HFFc6 (cell line): ENCODE data around the gene IFT81. TPM values are rescaled to one million over a fixed set of nuclear protein-coding genes. Genes with fewer than 3 reads are reported as not detected.

Source experiments
- DNase-seq: peaks from one replicate; pipeline ENCODE4 v3.0.0-alpha.2; 2018
- H3K27ac Mint-ChIP-seq: 2 replicates; pipeline ENCODE4 v1.8.0; 2020; ENCODE audit warnings: mild to moderate bottlenecking, mixed read lengths
- H3K27me3 Mint-ChIP-seq: 2 replicates; pipeline ENCODE4 v1.8.0; 2021; ENCODE audit warnings: mild to moderate bottlenecking, moderate library complexity, mixed read lengths; ENCODE audit not compliant: insufficient read depth
- H3K36me3 Mint-ChIP-seq: 2 replicates; pipeline ENCODE4 v1.8.0; 2021; ENCODE audit warnings: low read depth, mixed read lengths
- H3K4me1 Mint-ChIP-seq: 2 replicates; pipeline ENCODE4 v1.8.0; 2020; ENCODE audit warnings: low read depth, mixed read lengths
- H3K4me3 Mint-ChIP-seq: 2 replicates; pipeline ENCODE4 v1.8.0; 2020; ENCODE audit warnings: mild to moderate bottlenecking, moderate library complexity, mixed read lengths
- H3K9me3 Mint-ChIP-seq: 2 replicates; pipeline ENCODE4 v1.8.0; 2020; ENCODE audit warnings: mild to moderate bottlenecking, mixed read lengths
- total RNA-seq, 6 experiments: library from RNA; stranded (reverse); fragmentation: NEBNext Ultra II Directional; extraction: Animal tissue kit (Norgen Biotek cat#: 25700); gene quantifications; 2 replicates in 1 of 6; 3 replicates in 5 of 6; pipeline ENCODE4 v1.2.3, GENCODE V29; 2021
- TF ChIP-seq, protein P1 (sequence below): fragments of 200-600 bp; sonication (generic); IDR thresholded peaks from 2 replicates; pipeline ENCODE4 v1.5.0; 2021; ENCODE audit warnings: antibody characterized with exemption, mild to moderate bottlenecking

IFT81 gene
- total RNA-seq, 6 experiments from 2014 or later, result 9.4 to 14.4 (median 12.8) TPM

- no peaks in the 10 kb centered on the region for H3K9me3 Mint-ChIP-seq
- no peak for DNase-seq
- H3K27ac Mint-ChIP-seq, result no peak overlapping the region
- H3K27me3 Mint-ChIP-seq, result peaks cover 2% of the 10 kb centered on the region; the same call in 1 of the 2 replicates
- no peak overlapping the region for H3K4me3 Mint-ChIP-seq
- no peaks in the 10 kb centered on the region for H3K4me1 Mint-ChIP-seq
- peaks cover 27% of the 10 kb centered on the region for H3K36me3 Mint-ChIP-seq
- TF ChIP-seq, protein P1, sequence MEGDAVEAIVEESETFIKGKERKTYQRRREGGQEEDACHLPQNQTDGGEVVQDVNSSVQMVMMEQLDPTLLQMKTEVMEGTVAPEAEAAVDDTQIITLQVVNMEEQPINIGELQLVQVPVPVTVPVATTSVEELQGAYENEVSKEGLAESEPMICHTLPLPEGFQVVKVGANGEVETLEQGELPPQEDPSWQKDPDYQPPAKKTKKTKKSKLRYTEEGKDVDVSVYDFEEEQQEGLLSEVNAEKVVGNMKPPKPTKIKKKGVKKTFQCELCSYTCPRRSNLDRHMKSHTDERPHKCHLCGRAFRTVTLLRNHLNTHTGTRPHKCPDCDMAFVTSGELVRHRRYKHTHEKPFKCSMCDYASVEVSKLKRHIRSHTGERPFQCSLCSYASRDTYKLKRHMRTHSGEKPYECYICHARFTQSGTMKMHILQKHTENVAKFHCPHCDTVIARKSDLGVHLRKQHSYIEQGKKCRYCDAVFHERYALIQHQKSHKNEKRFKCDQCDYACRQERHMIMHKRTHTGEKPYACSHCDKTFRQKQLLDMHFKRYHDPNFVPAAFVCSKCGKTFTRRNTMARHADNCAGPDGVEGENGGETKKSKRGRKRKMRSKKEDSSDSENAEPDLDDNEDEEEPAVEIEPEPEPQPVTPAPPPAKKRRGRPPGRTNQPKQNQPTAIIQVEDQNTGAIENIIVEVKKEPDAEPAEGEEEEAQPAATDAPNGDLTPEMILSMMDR, result no peak
Observed at GRCh38 chr12:110146986-110147385, 22.8 kb downstream of the IFT81 start.

DNA sequence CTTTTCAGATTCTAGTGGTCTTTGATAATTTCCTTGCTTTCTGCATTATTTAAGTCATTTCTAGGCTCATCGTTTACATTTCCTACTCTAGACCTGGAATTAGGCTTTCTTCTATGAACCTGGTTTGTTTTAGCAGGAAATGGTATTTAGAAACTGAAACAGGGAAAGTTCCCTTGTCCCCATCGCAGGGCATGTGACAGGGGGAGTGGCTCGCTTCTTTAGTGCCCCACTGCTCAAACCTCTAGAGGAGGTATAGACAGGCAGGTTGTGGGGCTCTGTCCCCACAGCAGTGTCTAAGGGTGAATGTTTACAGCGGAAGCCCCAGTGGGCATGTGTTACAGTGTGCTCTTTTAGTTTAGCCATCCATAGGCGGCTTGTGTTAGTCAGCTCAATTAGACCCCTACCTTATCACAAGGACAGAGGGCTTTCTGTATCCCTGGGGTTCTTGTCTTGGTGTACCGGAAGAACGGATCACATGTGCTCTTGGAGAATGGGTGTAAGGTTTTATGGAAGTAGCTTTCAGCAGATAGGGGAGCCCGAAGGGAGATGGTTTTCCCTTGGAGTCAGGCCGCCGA lies 25.0 kb downstream of the IFT81 start:
- no peak for DNase-seq
- H3K9me3 Mint-ChIP-seq, result no peaks in the 10 kb centered on the region
- peaks cover 38% of the 10 kb centered on the region for H3K36me3 Mint-ChIP-seq
- H3K4me3 Mint-ChIP-seq, result no peak overlapping the region
- TF ChIP-seq, protein P1, result no peak
- H3K27me3 Mint-ChIP-seq, result peaks cover 2% of the 10 kb centered on the region; the same call in 1 of the 2 replicates
- no peaks in the 10 kb centered on the region for H3K4me1 Mint-ChIP-seq
- no peak overlapping the region for H3K27ac Mint-ChIP-seq

DNA sequence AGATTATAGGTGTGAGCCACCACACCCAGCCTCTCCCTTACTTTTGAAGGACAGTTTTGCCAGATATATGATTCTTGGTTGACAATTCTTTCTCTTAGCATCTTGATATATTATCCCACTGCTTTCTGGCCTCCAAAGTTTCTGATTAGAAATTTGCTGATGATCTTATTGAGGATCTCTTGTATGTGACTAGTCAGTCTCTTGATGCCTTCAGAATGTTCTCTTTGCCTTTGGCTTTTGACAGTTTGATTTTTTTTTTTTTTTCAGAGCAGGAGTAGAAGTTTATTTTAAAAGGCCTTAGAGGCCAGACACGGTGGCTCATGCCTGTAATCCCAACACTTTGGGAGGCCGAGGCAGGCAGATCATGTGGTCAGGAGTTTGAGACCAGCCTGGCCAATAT lies 32.6 kb downstream of the IFT81 start:
- H3K36me3 Mint-ChIP-seq, result peaks cover 44% of the 10 kb centered on the region
- DNase-seq, result no peak
- no peaks in the 10 kb centered on the region for H3K27me3 Mint-ChIP-seq
- peaks cover 7% of the 10 kb centered on the region for H3K4me1 Mint-ChIP-seq
- peaks cover 20% of the 10 kb centered on the region for H3K9me3 Mint-ChIP-seq
- no peak overlapping the region for H3K27ac Mint-ChIP-seq
- no peak overlapping the region for H3K4me3 Mint-ChIP-seq
- TF ChIP-seq, protein P1, result no peak

GRCh38 chr12:110157539-110157938 lies 33.4 kb downstream of the IFT81 start:
- H3K36me3 Mint-ChIP-seq, result peaks cover 39% of the 10 kb centered on the region
- peaks cover 20% of the 10 kb centered on the region for H3K9me3 Mint-ChIP-seq

GRCh38 chr12:110159671-110160245 lies 35.6 kb downstream of the IFT81 start:
- Mint-ChIP-seq H3K27ac (no peak overlapping the region), H3K9me3 (peaks cover 20% of the 10 kb centered on the region), H3K36me3 (peaks cover 38% of the 10 kb centered on the region), H3K27me3 (no peaks in the 10 kb centered on the region), H3K4me1 (peaks cover 6% of the 10 kb centered on the region), H3K4me3 (no peak overlapping the region)
- TF ChIP-seq, protein P1, result no peak
- DNase-seq, result no peak

More at GRCh38 chr12:110157539-110157938, 33.4 kb downstream of the IFT81 start:
- no peak for DNase-seq
- Mint-ChIP-seq H3K4me1 (peaks cover 7% of the 10 kb centered on the region), H3K4me3 (no peak overlapping the region), H3K27me3 (no peaks in the 10 kb centered on the region), H3K27ac (no peak overlapping the region)
- TF ChIP-seq, protein P1, result no peak
